ENCODE results near the gene SERPINB1. TPM values are rescaled to one million over a fixed set of nuclear protein-coding genes. Genes with fewer than 3 reads are reported as not detected.

SERPINB1 gene
- total RNA-seq, 3 donors from 2014 or later (not counting 1 experiment from before 2014, with no cell fraction given), result 74.8 to 80.2 (median 78.1) TPM

Other genes starting within 250 kb of the SERPINB1 start
- gene MYLK4, start 90.9 kb downstream of the SERPINB1 start, total RNA-seq, result 1 to 10 TPM in 1 of 3 donors, under 1 TPM in 2; 0.45 to 1.1 (median 0.88) TPM
- 10 to 100 TPM; 27.9 to 34.8 (median 30.5) TPM for gene WRNIP1, start 76.5 kb downstream of the SERPINB1 start, total RNA-seq
- 10 to 100 TPM; 34.9 to 54.3 (median 47.3) TPM for gene SERPINB9, start 61.4 kb upstream of the SERPINB1 start, total RNA-seq
- gene SERPINB6, start 129.7 kb upstream of the SERPINB1 start, total RNA-seq, result 100 to 1,000 TPM; 120 to 135 (median 129) TPM
- gene NQO2, start 158.0 kb upstream of the SERPINB1 start, total RNA-seq, result 10 to 100 TPM; 13.1 to 21.7 (median 16.2) TPM
- gene RIPK1, start 226.6 kb upstream of the SERPINB1 start, total RNA-seq, result 10 to 100 TPM; 30.9 to 44.8 (median 34.5) TPM